Mesenchymal stem cell (in vitro differentiated cells and primary cell): ENCODE results near the gene FAM13C.

Experiments used
- DNase-seq: peaks from one replicate; pipeline ENCODE4 v3.0.0-alpha.2; 2013
- H2AFZ ChIP-seq: one replicate; pipeline ENCODE4 v1.6.1; 2013; ENCODE audit warnings: low read depth, mild to moderate bottlenecking, control low read depth, inconsistent platforms, low read length, moderate library complexity
- H2AK5ac ChIP-seq: 2 replicates; pipeline ENCODE4 v1.6.1; 2013; ENCODE audit warnings: low read length, moderate library complexity, mild to moderate bottlenecking, inconsistent platforms; ENCODE audit not compliant: severe bottlenecking
- H2BK120ac ChIP-seq: one replicate; pipeline ENCODE4 v1.6.1; 2013; ENCODE audit warnings: low read depth, mild to moderate bottlenecking, inconsistent platforms, low read length, moderate library complexity
- H2BK12ac ChIP-seq, 2 experiments: one replicate each; pipeline ENCODE4 v1.6.1; 2013; ENCODE audit warnings: inconsistent platforms in 2 of 2, low read length in 2 of 2, mild to moderate bottlenecking in 2 of 2, moderate library complexity in 2 of 2, control low read depth in 1 of 2
- H2BK15ac ChIP-seq: one replicate; pipeline ENCODE4 v1.6.1; 2013; ENCODE audit warnings: mild to moderate bottlenecking, low read depth, inconsistent platforms; ENCODE audit not compliant: poor library complexity, severe bottlenecking
- H2BK5ac ChIP-seq: 2 replicates; pipeline ENCODE4 v1.6.1; 2013; ENCODE audit warnings: low read depth, mild to moderate bottlenecking, low read length, control low read depth, inconsistent platforms; ENCODE audit not compliant: poor library complexity, severe bottlenecking
- H3K14ac ChIP-seq, 2 experiments: one replicate each; pipeline ENCODE4 v1.6.1; 2013; ENCODE audit warnings: inconsistent platforms in 2 of 2, low read length in 2 of 2, control low read depth in 1 of 2, mild to moderate bottlenecking in 1 of 2, moderate library complexity in 1 of 2
- H3K18ac ChIP-seq, 2 experiments: one replicate each; pipeline ENCODE4 v1.6.1; 2013; ENCODE audit warnings: inconsistent platforms in 2 of 2, low read length in 2 of 2, control low read depth in 1 of 2, low read depth in 1 of 2, mild to moderate bottlenecking in 1 of 2
- H3K23ac ChIP-seq, 2 experiments: one replicate each; pipeline ENCODE4 v1.6.1; 2013; ENCODE audit warnings: inconsistent platforms in 2 of 2, low read length in 2 of 2, mild to moderate bottlenecking in 2 of 2, moderate library complexity in 2 of 2, control low read depth in 1 of 2
- H3K27ac ChIP-seq: 2 replicates; pipeline ENCODE4 v1.5.1; 2013; ENCODE audit warnings: mild to moderate bottlenecking, moderate library complexity, low read length, control low read depth, inconsistent platforms; ENCODE audit not compliant: poor library complexity, severe bottlenecking
- H3K27me3 ChIP-seq, 2 experiments: 2 replicates each; pipeline versions ENCODE4 v1.6.1 to v1.7.0; 2013; ENCODE audit warnings: low read length in 2 of 2, mild to moderate bottlenecking in 2 of 2, moderate library complexity in 2 of 2, control low read depth in 1 of 2, inconsistent platforms in 1 of 2; ENCODE audit not compliant: control insufficient read depth in 1 of 2, insufficient read depth in 1 of 2
- H3K36me3 ChIP-seq, 2 experiments: 2 replicates each; pipeline versions ENCODE4 v1.6.1 to v1.7.0; 2013; ENCODE audit warnings: low read length in 2 of 2, control low read depth in 1 of 2, inconsistent platforms in 1 of 2, low read depth in 1 of 2, mild to moderate bottlenecking in 1 of 2; ENCODE audit not compliant: insufficient read depth in 2 of 2, control insufficient read depth in 1 of 2
- H3K4ac ChIP-seq, 2 experiments: one replicate each; pipeline ENCODE4 v1.6.1; 2013; ENCODE audit warnings: inconsistent platforms in 2 of 2, low read length in 2 of 2, mild to moderate bottlenecking in 2 of 2, moderate library complexity in 2 of 2, control low read depth in 1 of 2, low read depth in 1 of 2
- H3K4me1 ChIP-seq: 2 replicates; pipeline ENCODE4 v1.6.1; 2013; ENCODE audit warnings: low read depth, low read length, control low read depth; ENCODE audit not compliant: control insufficient read depth, insufficient read depth
- H3K4me2 ChIP-seq: 2 replicates; pipeline ENCODE4 v1.6.1; 2013; ENCODE audit warnings: low read length, mild to moderate bottlenecking, inconsistent platforms; ENCODE audit not compliant: poor library complexity, severe bottlenecking
- H3K4me3 ChIP-seq, 2 experiments: 2 replicates each; pipeline versions ENCODE4 v1.5.1 to v1.7.0; 2013; ENCODE audit warnings: low read length in 2 of 2, mild to moderate bottlenecking in 2 of 2, control low read depth in 1 of 2, low read depth in 1 of 2; ENCODE audit not compliant: insufficient read depth in 1 of 2
- H3K79me1 ChIP-seq: replicated peaks from 2 replicates; pipeline ENCODE4 v1.6.1; 2013; ENCODE audit warnings: mild to moderate bottlenecking, control low read depth, low read length, inconsistent platforms; ENCODE audit not compliant: poor library complexity, severe bottlenecking
- H3K9ac ChIP-seq: 2 replicates; pipeline ENCODE4 v1.7.0; 2013; ENCODE audit warnings: mild to moderate bottlenecking, low read length, moderate library complexity
- H3K9me3 ChIP-seq: 2 replicates; pipeline ENCODE4 v1.7.0; 2013; ENCODE audit warnings: mild to moderate bottlenecking, low read length; ENCODE audit not compliant: control insufficient read depth
- H4K8ac ChIP-seq: one replicate; pipeline ENCODE4 v1.6.1; 2013; ENCODE audit warnings: inconsistent platforms, mild to moderate bottlenecking, low read length, moderate library complexity
- H4K91ac ChIP-seq: one replicate; pipeline ENCODE4 v1.6.1; 2013; ENCODE audit warnings: mild to moderate bottlenecking, low read length, inconsistent platforms
- WGBS: methylation state at CpG from one replicate; pipeline ENCODE4 v1.1.7; 2013; ENCODE audit warnings: mixed read lengths; 5-methylcytosine and 5-hydroxymethylcytosine counted together

FAM13C gene

DNA sequence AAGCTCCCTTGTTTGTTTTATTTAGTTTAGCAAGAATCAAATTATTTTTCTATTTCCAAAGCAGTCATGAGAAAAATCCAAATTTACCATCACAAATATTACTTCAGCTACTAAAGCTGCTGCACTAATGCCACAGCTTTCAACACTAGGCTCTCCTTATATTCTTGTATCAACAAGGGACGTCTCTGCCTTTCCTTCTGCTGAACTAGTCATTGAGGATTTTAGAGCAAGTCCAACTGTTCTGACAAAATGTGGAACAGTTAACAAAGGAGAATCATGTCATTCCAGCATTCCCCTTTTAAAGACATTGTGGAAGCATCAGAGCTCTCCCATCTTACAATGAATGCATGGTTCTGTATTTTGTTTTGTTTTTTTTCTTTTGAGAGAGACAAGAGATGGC is 28.6 kb downstream of the FAM13C start:
- Histone ChIP-seq H2BK5ac (no peak overlapping the region), H3K4me2 (no peak overlapping the region)
- 62% methylated on average over 1 of the region's 1 CpG for WGBS

DNA sequence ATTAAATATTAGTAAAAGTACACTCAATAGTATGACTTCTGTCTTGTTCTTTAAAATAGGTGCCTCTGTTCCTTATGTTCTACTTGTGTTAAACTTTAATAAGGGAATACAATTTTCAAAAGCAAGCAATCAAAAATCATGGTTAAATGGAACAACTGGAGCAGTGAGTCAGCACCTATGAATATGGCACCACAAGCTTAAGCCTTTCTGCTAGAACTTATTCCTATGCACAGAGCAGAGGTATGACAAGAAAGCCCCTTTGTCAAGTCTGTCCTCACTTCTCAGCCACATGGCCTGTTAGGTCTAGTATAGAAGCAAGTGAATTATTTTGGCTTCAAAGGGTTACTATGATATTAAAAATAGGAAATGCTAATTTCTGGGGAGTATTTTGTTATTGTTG is 29.8 kb downstream of the FAM13C start:
- Histone ChIP-seq H4K91ac (no peak overlapping the region), H2BK120ac (no peak overlapping the region), H3K9ac (no peak overlapping the region), H4K8ac (no peak overlapping the region), H3K27ac (no peak overlapping the region), H2AK5ac (no peak overlapping the region), H3K4ac (no peak overlapping the region), H3K4me2 (no peak overlapping the region), H3K14ac (no peak overlapping the region), H2BK12ac (no peak overlapping the region), H3K79me1 (no peaks in the 10 kb centered on the region), H2AFZ (no peak overlapping the region), H2BK5ac (no peak overlapping the region), H3K18ac (no peak overlapping the region), H3K4me3 (no peak overlapping the region), H3K36me3 (no peaks in the 10 kb centered on the region), H3K27me3 (no peaks in the 10 kb centered on the region), H3K23ac (no peak overlapping the region), H3K9me3 (no peaks in the 10 kb centered on the region), H2BK15ac (no peak overlapping the region), H3K4me1 (peaks cover 2% of the 10 kb centered on the region)
- no peak for DNase-seq

More for the DNA sequence above, 28.6 kb downstream of the FAM13C start:
- Histone ChIP-seq H3K36me3 (no peaks in the 10 kb centered on the region), H3K79me1 (no peaks in the 10 kb centered on the region), H2BK12ac (no peak overlapping the region), H3K27me3 (no peaks in the 10 kb centered on the region), H3K23ac (no peak overlapping the region), H4K8ac (no peak overlapping the region), H3K14ac (no peak overlapping the region), H3K4me1 (peaks cover 4% of the 10 kb centered on the region), H3K4ac (no peak overlapping the region), H3K27ac (no peak overlapping the region), H3K9ac (no peak overlapping the region), H3K18ac (no peak overlapping the region), H2BK15ac (no peak overlapping the region), H3K9me3 (no peaks in the 10 kb centered on the region), H4K91ac (no peak overlapping the region), H2AFZ (no peak overlapping the region), H3K4me3 (no peak overlapping the region), H2BK120ac (no peak overlapping the region), H2AK5ac (no peak overlapping the region)
- no peak for DNase-seq

- H3K9ac ChIP-seq = no peak overlapping the region
- no peak overlapping the region for H2AK5ac ChIP-seq
- H3K36me3 ChIP-seq = no peaks in the 10 kb centered on the region
- no peak for DNase-seq
- H3K79me1 ChIP-seq = no peaks in the 10 kb centered on the region
- no peak overlapping the region for H2BK15ac ChIP-seq
- no peak overlapping the region for H4K8ac ChIP-seq
- no peaks in the 10 kb centered on the region for H3K27me3 ChIP-seq
- no peak overlapping the region for H3K27ac ChIP-seq
- H4K91ac ChIP-seq = no peak overlapping the region
- H2BK5ac ChIP-seq = no peak overlapping the region
- no peak overlapping the region for H3K14ac ChIP-seq
- no peak overlapping the region for H3K4ac ChIP-seq
- H3K4me2 ChIP-seq = no peak overlapping the region
- H3K18ac ChIP-seq = no peak overlapping the region
- H3K23ac ChIP-seq = no peak overlapping the region
- no peak overlapping the region for H3K4me3 ChIP-seq
- no peaks in the 10 kb centered on the region for H3K9me3 ChIP-seq
- no peak overlapping the region for H2BK12ac ChIP-seq
- H2AFZ ChIP-seq = no peak overlapping the region
- H3K4me1 ChIP-seq = peaks cover 2% of the 10 kb centered on the region
- no peak overlapping the region for H2BK120ac ChIP-seq
Measured at GRCh38 chr10:59331661-59332060, 30.7 kb downstream of the FAM13C start.

- Histone ChIP-seq H3K9me3 (no peaks in the 10 kb centered on the region), H3K4me1 (no peaks in the 10 kb centered on the region), H2BK5ac (no peak overlapping the region), H3K4ac (no peak overlapping the region), H3K36me3 (peaks cover 0 to 9% of the 10 kb centered on the region in 2 experiments), H3K27ac (no peak overlapping the region), H3K23ac (no peak overlapping the region), H2BK120ac (no peak overlapping the region), H4K8ac (no peak overlapping the region), H3K27me3 (no peaks in the 10 kb centered on the region), H3K4me3 (no peak overlapping the region), H4K91ac (no peak overlapping the region), H3K14ac (no peak overlapping the region), H3K9ac (no peak overlapping the region), H3K79me1 (no peaks in the 10 kb centered on the region), H3K18ac (no peak overlapping the region), H2BK15ac (no peak overlapping the region), H3K4me2 (no peak overlapping the region), H2AK5ac (no peak overlapping the region), H2BK12ac (no peak overlapping the region), H2AFZ (no peak overlapping the region)
- DNase-seq = no peak
Measured at GRCh38 chr10:59325116-59325515, 37.2 kb downstream of the FAM13C start.
